GM19463 (cell line): ENCODE data around the gene CHD9.
"Not testable (repeated sequence)": the region's sequence is repeated elsewhere in the genome, so short reads cannot be mapped to it uniquely, and the experiment has no call there.

Experiments
- ATAC-seq: cut with Tn5 transposase; IDR thresholded peaks from one replicate; pipeline ENCODE4 v1.9.1; 2021; ENCODE audit warnings: mild to moderate bottlenecking, moderate library complexity; ENCODE audit not compliant: unreplicated experiment

CHD9 gene

DNA sequence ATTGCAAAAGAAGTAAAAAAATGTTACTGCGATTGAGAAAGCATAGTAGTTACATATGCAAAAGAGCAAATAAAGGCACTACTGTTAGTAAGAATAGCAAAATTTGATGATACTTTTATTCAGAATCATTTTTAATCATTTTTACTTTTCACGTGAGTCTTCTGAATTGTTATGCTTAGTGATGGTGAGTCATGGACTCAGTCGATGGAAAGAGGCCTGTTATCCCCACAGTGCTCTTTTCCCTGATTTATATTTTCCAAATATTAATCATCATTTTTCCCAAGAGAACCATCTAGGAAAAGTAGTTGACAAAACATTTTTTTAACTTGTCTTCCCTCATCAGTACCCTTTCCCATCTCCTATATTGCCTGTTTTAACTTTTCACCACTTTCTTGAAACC lies 181.1 kb downstream of the CHD9 start:
- ATAC-seq: no peak

DNA sequence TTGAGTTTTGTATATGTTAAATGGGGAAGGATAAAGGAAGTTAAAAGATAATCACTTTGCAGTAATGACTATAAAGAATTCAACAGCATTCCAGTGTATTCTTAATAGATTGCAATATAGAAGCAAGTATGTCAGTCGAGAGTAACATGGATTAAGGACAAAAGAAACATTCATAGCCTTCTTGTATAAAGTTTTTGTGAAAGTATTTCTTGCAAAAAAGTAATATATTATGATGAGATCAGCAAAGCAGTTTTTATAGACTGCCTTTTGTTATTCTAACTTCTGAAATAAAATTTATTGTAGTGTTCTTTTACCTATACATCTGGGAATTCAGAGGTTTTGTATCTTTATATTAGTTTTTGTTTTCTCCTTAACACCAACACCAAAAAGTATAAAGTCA lies 194.5 kb downstream of the CHD9 start:
- no peak for ATAC-seq

DNA sequence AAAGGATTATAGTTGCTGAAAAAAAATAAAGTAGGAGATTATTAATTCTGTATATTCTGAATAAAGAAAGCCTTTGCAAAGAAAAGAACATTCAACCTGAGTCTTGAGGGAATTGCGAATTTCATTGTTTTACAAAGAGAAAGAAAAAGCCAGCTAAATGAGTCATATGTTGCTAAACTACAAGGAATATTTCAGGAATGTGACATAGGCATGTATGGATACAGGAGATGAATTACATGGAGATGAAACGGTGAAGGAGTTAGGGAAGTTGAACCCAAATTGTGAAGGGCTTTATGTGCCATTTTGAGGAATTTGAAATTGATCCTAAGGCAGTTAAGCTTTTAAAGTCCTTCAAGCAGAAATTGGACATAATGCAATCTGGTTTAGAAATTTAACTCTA lies 202.2 kb downstream of the CHD9 start:
- no peak for ATAC-seq

DNA sequence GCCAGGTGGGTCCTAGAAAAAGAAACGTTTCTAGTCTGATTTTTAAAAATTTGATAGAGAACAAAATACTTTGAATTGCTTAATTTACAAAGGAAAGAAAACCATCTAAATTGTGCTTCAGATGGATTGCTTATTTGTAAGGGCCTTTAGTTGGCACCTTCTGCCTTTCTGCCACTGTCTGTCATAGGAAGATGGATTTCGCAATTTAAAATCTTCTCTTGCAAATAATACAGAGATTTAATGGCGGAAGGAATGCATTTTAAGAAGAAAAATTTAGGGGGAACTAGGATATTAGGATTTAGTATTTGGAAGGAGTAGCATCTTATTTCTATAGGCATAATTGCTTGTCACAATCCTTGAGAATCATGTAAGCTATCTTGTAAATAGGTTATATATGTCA lies 204.0 kb downstream of the CHD9 start:
- no peak for ATAC-seq

DNA sequence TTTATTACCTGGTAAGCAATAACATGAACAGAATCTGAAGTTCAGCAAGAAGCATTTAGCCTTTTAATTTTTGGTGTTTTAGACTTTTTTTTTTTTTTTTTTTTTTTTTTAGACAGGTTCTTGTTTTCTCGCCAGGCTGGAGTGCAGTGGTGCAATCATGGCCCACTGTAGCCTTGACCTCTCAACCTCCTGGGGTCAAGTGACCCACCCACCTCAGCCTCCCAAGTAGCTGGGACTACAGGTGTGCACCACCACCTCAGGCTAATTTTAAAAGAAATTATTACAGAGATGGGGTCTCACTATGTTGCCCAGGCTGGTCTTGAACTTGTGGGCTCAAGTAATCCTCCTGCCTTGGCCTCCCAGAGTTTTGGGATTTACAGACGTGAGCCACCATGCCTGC lies 206.5 kb downstream of the CHD9 start:
- no peak for ATAC-seq

DNA sequence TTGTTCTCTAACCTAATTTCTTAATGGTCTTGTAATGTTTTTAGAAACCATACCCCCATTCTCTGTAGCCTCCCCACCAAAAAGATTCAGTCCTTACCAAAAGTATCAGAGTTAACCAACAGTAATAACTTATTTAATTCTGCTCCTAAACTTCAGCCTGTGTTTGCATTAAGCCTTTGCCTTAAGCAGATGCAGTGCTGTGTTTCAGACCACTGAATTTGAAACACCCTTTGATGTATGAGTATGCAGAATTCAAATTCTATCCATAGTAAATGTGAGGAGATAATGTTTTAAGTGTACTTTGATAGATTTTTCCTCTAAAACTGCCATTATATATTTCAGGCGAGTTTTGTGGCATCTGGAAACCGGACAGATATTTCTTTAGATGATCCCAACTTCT lies 207.9 kb downstream of the CHD9 start:
- ATAC-seq: no peak

DNA sequence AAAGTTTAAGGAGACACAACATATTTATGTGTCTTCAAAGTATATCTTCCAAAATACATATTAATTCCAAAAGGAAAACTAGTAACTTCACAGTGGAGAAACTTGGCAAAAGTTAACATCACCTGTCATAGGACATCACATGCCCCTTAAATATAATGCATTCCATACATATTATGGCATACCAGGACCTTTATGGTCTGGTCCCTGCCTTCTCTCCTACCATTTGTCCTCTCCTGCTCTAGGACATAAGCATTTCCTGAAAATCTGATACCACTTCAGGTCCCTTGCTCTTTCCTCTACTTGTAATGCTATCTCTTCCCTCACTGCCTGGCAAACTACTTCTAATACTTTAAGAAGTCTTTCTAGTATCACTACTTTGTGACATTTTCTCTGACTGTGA lies 211.4 kb downstream of the CHD9 start:
- no peak for ATAC-seq

DNA sequence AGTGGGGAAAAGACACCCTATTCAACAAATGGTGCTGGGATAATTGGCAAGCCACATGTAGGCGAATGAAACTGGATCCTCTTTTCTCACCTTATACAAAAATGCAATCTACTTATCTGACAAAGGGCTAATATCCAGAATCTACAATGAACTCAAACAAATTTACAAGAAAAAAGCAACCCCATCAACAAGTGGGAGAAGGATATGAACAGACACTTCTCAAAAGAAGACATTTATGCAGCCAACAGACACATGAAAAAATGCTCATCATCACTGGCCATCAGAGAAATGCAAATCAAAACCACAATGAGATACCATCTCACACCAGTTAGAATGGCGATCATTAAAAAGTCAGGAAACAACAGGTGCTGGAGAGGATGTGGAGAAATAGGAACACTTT lies 223.7 kb downstream of the CHD9 start:
- ATAC-seq: not testable (repeated sequence)

DNA sequence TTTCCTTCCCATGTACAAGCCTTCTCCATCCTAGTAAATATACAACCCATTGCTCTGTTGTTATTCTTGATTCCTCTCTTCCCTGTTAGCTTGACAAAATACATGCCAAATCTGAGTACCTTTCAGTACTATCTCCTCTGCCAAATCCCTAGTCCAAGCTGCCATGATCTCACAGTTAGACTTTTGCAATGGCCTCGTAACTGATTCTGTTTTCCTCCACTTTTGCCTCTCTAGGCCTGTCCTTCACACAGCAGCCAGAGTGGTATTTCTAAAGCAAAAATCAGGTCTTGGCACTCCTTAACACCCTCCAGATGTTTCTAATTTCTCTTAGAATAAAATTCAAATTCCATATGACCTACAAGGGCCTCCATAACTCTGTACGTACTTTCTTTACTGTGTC lies 226.5 kb downstream of the CHD9 start:
- no peak for ATAC-seq

DNA sequence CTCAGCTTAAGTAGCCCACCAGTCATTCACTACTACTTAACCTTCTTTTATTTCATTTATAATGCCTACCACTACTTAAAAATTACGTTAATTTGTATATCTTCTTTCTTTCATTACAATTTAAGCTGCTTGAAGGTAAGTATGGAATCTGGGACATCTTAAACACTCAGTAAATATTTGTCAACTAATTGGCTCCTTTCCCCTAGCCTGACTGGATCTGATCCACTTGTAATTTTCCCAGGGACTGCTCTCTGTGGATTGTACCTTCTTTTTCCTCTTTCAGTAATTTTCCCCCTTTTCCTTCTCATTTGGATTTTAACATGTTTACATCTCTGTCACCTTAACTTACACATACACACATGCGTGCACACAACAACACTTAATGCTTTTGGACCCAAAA lies 227.1 kb downstream of the CHD9 start:
- ATAC-seq: no peak

DNA sequence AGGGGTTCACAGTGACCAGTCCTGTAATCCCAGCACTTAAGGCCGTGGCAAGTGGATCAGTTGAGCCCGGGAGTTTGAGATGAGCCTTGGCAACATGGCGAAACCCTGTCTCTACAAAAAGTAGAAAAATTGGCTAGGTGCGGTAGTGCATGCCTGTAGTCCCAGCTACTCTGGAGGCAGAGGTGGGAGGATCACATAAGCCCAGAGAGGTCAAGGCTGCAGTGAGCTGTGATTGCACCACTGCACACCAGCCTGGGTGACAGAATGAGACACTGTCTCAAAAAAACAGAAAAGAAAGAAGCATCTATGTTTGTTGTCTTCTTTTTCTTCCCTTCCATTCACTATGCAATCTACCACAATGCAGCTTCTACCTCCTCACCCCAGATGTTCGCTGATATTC lies 227.5 kb downstream of the CHD9 start:
- no peak for ATAC-seq

DNA sequence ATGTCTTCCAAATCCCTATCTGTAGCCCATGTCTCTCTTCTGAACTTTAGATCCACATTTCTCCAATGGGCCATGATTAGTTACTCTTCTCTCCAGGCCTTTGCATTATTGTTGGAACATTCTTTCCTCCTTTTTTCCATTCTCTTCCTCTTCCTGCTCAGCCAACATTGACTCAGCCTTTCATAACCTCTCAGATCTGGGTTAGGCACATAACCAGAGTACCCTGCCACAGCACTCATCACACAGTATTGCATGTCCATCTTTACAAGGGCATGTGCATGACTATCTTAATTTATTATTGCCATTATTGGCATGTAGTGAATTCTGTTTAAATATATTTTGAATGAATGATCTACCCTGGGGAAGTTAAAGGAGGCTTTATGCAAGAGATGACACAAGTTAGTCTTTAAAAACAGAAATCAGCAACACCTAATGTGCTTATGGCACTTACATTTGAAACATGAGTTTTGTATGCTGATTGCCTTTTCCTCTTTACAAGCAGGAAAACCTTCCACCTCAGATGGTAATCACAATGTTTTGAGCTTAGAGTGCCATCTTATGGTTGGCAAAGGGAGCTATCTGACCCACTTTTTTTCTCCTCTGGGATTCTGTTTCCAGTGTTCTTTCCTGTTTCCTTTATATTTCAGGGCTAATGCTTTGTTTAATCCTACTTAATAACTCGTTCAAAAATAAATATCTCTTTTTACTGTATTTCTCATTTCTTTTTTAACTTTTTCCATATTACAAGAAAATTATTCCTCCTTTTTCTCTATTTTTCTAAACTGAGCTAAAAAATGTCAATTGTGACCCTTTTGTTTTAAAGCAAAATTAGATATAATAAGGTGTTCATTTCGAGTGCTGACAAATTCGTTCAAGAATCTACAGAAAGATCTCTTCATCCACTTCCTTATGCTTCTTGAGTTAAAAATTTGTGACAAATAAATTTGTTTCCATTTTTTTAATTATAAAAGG lies 228.5 kb downstream of the CHD9 start:
- no peak for ATAC-seq

DNA sequence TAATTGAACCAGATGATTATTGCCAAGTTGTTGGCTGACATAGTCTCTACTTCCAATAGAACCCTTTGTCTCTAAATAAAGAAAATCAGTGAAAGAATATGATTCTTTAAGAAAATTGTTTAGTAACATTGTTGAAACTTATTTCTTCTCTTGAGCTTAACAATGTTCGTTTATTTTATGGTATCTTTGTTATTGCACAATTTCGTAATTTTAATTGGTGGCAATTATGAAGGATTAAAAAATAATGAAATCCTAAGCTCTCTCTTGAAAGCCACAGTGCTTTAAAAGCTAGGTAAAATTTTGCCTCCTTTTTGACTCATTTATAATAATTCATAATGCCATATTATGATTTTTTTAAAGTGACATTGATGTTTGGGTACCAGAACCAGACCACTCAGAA lies 230.4 kb downstream of the CHD9 start:
- no peak for ATAC-seq

DNA sequence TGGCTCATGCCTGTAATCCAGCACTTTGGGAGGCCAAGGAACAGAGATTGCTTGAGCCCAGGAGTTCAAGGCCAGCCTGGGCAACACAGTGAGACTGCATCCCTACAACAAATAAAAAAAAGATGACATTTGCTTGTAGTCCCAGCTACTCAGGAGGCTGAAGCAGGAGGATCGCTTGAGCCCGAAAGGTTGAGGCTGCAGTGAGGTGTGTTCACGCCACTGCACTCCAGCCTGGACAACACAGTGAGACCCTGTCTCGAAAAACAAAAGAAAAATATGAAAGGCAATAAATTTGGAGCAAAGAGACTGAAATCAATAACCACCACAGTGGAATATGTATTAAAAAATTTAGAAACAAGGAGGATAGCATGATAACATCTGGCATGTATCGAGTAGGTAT lies 235.7 kb downstream of the CHD9 start:
- ATAC-seq: no peak

DNA sequence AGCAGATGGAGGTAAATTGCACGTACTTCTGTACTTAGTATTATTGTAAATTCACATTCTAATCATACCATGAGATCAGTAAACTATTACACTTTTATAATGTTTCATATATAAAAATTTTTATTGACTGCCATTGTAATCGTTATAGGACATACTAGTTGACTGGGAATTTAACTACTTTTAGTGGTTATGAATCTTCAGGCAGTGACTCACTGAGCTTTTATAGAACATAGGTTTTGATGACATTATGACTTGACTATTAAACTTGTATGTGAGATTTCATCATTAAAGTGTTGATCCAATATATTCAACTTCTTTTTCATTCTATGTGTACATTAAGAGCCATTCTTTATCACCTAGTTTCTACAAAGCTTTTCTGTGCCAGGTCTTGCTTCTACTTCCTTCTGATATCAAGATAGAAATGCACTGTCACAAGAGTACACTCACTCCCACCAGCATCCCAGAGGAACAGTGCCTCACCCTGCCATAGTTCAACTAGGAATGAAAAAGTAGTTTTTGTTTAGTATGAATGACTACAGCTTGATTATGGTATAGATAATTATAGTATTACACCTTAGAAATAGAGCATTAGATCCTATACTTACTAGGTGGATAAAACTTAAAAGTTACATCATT lies 237.1 kb downstream of the CHD9 start:
- ATAC-seq: no peak

DNA sequence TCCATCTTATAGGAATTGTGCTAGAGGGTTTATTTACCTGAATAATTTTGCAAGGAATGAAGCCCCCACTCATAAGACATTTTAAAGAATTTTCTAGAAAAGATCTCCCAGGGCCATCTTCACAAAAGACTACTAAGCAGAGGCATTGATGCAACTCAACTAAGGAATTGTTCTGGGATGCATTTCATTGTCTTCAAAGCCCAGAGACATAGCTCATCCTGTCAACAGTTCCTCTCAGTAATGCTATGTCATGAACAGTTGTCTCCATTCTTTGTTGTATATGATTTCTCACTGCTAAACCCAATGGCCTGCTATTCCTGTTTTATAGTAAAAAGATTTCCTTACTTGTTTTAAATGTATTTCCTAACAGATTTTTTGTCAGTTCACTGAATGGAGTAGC lies 242.7 kb downstream of the CHD9 start:
- ATAC-seq: no peak

DNA sequence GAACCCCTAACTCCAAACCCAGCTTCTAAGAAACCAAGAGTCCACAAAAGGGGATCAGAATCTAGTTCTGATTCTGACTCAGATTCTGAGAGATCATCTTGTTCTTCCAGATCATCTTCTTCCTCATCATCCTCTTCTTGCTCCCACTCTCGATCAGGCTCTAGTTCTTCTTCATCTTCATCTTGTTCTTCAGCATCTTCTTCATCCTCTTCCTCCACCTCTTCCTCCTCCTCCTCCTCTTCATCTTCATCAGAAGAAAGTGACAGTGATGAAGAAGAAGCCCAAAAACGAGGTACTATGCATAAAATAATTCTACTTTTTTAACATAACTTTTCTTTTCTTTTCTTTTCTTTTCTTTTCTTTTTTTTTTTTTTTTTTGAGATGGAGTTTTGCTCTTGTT lies 249.5 kb downstream of the CHD9 start:
- ATAC-seq: no peak

DNA sequence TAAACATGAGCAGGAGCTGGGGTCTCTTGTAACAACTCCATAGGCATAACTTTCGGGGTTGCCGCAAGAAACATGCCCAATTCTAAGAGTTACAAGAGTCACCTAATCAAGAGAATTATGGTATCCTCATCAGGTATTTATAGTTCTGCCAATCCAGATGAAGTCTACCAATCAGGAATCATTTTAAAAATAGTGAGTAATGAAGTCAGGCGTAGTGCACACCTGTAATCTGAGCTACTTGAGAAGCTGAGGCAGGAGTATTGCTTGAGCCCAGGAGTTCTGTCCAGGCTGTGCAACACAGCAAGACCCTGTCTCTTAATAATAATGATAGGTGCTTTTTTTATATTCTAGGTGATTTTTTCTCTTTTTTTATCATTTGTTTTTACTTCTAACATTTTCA lies 251.0 kb downstream of the CHD9 start:
- no peak for ATAC-seq

DNA sequence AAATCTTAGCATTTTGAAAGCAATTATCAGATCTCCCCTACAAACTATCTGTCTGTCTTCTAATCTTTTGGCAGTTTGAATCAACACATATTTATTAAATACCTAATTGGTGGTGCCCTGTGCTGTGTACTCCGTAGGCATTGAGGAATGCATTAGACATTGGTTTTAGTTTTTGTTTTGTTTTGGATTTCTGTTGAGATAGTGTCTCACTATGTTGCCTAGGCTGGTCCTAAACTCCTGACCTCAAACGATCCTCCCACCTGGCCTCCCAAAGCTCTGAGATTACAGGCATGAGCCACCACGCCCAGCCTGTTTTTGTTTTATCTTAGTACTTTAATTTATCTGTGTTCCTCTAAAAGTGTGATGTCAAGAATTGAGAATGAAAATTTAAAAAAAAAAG lies 254.7 kb downstream of the CHD9 start:
- no peak for ATAC-seq

DNA sequence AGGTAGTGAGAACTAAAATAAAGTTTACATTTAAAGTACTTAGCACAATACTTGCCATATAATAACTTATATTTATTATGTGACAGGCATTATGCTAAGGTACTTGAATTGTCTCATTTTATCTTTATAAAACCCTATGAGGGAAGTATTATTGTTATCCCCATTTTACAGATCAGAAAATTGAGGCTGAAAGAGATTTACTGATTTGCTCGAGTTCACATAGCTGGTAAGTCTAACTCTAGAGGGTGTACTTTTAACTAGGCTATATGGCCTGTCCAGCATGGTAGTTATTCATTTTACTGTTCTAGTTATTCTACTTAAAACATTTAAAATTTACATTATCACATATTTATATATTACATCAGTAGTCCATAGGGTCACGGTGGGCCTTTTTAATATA lies 266.2 kb downstream of the CHD9 start:
- no peak for ATAC-seq

DNA sequence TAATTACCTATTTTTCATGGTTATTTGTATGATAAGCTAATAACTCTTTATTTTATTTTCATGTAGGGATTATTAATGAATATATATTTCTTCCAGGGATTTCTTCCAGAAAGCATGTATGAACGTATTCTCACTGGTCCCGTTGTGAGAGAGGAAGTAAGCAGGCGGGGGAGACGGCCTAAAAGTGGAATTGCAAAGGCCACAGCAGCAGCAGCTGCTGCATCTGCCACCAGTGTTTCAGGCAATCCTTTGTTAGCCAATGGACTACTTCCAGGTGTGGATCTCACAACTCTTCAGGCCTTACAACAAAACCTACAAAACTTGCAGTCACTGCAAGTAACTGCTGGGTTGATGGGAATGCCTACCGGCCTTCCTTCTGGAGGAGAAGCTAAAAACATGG lies 269.1 kb downstream of the CHD9 start:
- ATAC-seq: no peak

DNA sequence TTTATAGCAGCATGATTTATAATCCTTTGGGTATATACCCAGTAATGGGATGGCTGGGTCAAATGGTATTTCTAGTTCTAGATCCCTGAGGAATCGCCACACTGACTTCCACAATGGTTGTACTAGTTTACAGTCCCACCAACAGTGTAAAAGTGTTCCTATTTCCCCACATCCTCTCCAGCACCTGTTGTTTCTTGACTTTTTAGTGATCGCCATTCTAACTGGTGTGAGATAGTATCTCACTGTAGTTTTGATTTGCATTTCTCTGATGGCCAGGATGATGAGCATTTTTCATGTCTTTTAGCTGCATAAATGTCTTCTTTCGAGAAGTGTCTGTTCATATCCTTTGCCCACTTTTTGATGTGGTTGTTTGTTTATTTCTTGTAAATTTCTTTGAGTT lies 276.2 kb downstream of the CHD9 start:
- ATAC-seq: not testable (repeated sequence)
